SKM-1 treated with dmso at 0.1 percent for 144 hours (cell line): ENCODE measurements around the gene FAM222B.
A peak's percentile ranks its signal among the peaks of the same experiment; 100 is the strongest.
"Not testable (repeated sequence)": the region's sequence is repeated elsewhere in the genome, so short reads cannot be mapped to it uniquely, and the experiment has no call there.

Experiments
- DNase-seq: peaks from one replicate; lab custom pipeline; 2025; ENCODE audit not compliant: unreplicated experiment; lab: John Stamatoyannopoulos, UW

The FAM222B gene

GRCh38 chr17:28871056-28871579, 28.5 kb upstream of the FAM222B start:
- DNase-seq, result no peak

GRCh38 chr17:28867276-28867675, 24.7 kb upstream of the FAM222B start:
- DNase-seq, result no peak

GRCh38 chr17:28865946-28866752, 23.6 kb upstream of the FAM222B start:
- DNase-seq, result no peak

GRCh38 chr17:28864991-28865849, 22.6 kb upstream of the FAM222B start:
- DNase-seq, result no peak

GRCh38 chr17:28863953-28864352, 21.4 kb upstream of the FAM222B start:
- DNase-seq, result no peak

GRCh38 chr17:28862561-28862960, 20.0 kb upstream of the FAM222B start:
- no peak for DNase-seq

- DNase-seq, result no peak
Observed at GRCh38 chr17:28861393-28862203, 19.0 kb upstream of the FAM222B start.

GRCh38 chr17:28860363-28860808, 17.8 kb upstream of the FAM222B start:
- no peak for DNase-seq

- no peak for DNase-seq
Observed at GRCh38 chr17:28858801-28859355, 16.3 kb upstream of the FAM222B start.

GRCh38 chr17:28857905-28858800, 15.6 kb upstream of the FAM222B start:
- no peak for DNase-seq

- no peak for DNase-seq
Observed at GRCh38 chr17:28856028-28856574, 13.5 kb upstream of the FAM222B start.

GRCh38 chr17:28855336-28855679, 12.7 kb upstream of the FAM222B start:
- DNase-seq, result no peak

- DNase-seq, result peak; percentile 76
Observed at GRCh38 chr17:28854457-28855335, 12.1 kb upstream of the FAM222B start, which contains the start of gene ERAL1. Gene ERAL1 (plus strand): TSS chr17:28855016. CDS start chr17:28855035, 19 bp downstream.

- DNase-seq, result no peak
Observed at GRCh38 chr17:28853295-28853694, 10.7 kb upstream of the FAM222B start.

- no peak for DNase-seq
Observed at GRCh38 chr17:28849281-28849680, 6.7 kb upstream of the FAM222B start.

- peak; percentile 45 for DNase-seq
Observed at GRCh38 chr17:28848667-28849066, 6.1 kb upstream of the FAM222B start.

- not testable (repeated sequence) for DNase-seq
Observed at GRCh38 chr17:28846699-28847098, 4.1 kb upstream of the FAM222B start.

- no peak for DNase-seq
Observed at GRCh38 chr17:28846231-28846630, 3.6 kb upstream of the FAM222B start.
